GM12878 (cell line): ENCODE measurements around the gene VEGFB. TPM values are rescaled to one million over a fixed set of nuclear protein-coding genes. Genes with fewer than 3 reads are reported as not detected.
A peak's percentile ranks its signal among the peaks of the same experiment; 100 is the strongest.

Experiments used
- ATAC-seq: fragments of 200-7000 bp; cut with Tn5 transposase; 3 replicates; pipeline ENCODE4 v1.9.1; 2020; ENCODE audit warnings: mild to moderate bottlenecking, moderate library complexity
- BruUV-seq: library from RNA; stranded (reverse); fragments of 400-500 nt; replicated peaks from 2 replicates; lab custom pipeline; 2021; lab: Mats Ljungman, UMichigan
- CTCF ChIA-PET: fragments of 300-600 bp; sonication (Branson Sonifier 250); formaldehyde crosslinking; extraction: SDS; loops from one replicate; lab custom pipeline; 2021; ENCODE audit warnings: inconsistent platforms; lab: Yijun Ruan, JAX
- POLR2A ChIA-PET: fragments of 350-600 bp; formaldehyde crosslinking; extraction: SDS; loops from one replicate; lab custom pipeline; 2021; ENCODE audit warnings: inconsistent platforms; lab: Charles Lee
- RAD21 ChIA-PET: fragments of 300-600 bp; sonication (Branson Sonifier 250); formaldehyde crosslinking; loops from one replicate; lab custom pipeline; 2023; ENCODE audit warnings: antibody characterized with exemption; ENCODE audit not compliant: unreplicated experiment; lab: Charles Lee
- SMC1A ChIA-PET: fragments of 300-600 bp; sonication (Branson Sonifier 250); formaldehyde crosslinking; loops from one replicate; lab custom pipeline; 2023; ENCODE audit not compliant: unreplicated experiment, uncharacterized antibody; lab: Charles Lee
- DNase-seq: peaks from one replicate; pipeline ENCODE4 v3.0.0-alpha.2; 2011; ENCODE audit warnings: low read depth, low spot score
- FAIRE-seq: peaks from 3 replicates; lab custom pipeline; 2011; peaks lifted over from hg19 to GRCh38; lab: Jason Lieb, UNC
- H2AFZ ChIP-seq: 2 replicates; pipeline ENCODE4 v1.6.0; 2011; ENCODE audit warnings: low read depth, low read length, control low read depth; ENCODE audit not compliant: control insufficient read depth
- H3K27ac ChIP-seq: 2 replicates; pipeline ENCODE4 v1.5.1; 2011; ENCODE audit warnings: control low read depth; ENCODE audit not compliant: control insufficient read depth, insufficient read depth
- H3K27me3 ChIP-seq, 2 experiments: replicated peaks in 1 of 2; 2 replicates each; pipeline versions ENCODE4 v1.6.0 to v1.6.1; 2011; ENCODE audit warnings: low read length in 1 of 2; ENCODE audit not compliant: control insufficient read depth in 2 of 2, insufficient read depth in 2 of 2
- H3K36me3 ChIP-seq, 2 experiments: 2 replicates each; pipeline ENCODE4 v1.5.1; 2011; ENCODE audit warnings: low read length in 1 of 2; ENCODE audit not compliant: control insufficient read depth in 2 of 2, insufficient read depth in 2 of 2
- H3K4me1 ChIP-seq: 2 replicates; pipeline ENCODE4 v1.6.1; 2011; ENCODE audit warnings: mild to moderate bottlenecking, low read length, moderate library complexity, mixed read lengths; ENCODE audit not compliant: control insufficient read depth, insufficient read depth
- H3K4me2 ChIP-seq: 2 replicates; pipeline ENCODE4 v1.6.0; 2011; ENCODE audit warnings: control low read depth; ENCODE audit not compliant: control insufficient read depth, insufficient read depth
- H3K4me3 ChIP-seq: fragments of 200-600 bp; sonication (generic); 2 replicates; pipeline ENCODE4 v1.5.1; 2016
- H3K79me2 ChIP-seq: 2 replicates; pipeline ENCODE4 v1.6.0; 2011; ENCODE audit warnings: low read length; ENCODE audit not compliant: control insufficient read depth, insufficient read depth
- H3K9ac ChIP-seq: 2 replicates; pipeline ENCODE4 v1.8.0; 2011; ENCODE audit warnings: low read length, control low read depth, mixed read lengths; ENCODE audit not compliant: control insufficient read depth, insufficient read depth
- H3K9me3 ChIP-seq: replicated peaks from 3 replicates; pipeline ENCODE4 v1.5.1; 2011; ENCODE audit warnings: mild to moderate bottlenecking, low read length; ENCODE audit not compliant: control insufficient read depth, insufficient read depth
- H4K20me1 ChIP-seq: 2 replicates; pipeline ENCODE4 v1.6.0; 2011; ENCODE audit not compliant: control insufficient read depth, insufficient read depth
- CBX5 ChIP-seq: sonication (generic); IDR thresholded peaks from 2 replicates; pipeline ENCODE4 v1.6.1; 2016; ENCODE audit warnings: low read depth, moderate library complexity, mild to moderate bottlenecking, inconsistent platforms
- FOXK2 ChIP-seq: fragments of 450-650 bp; IDR thresholded peaks from 2 replicates; pipeline ENCODE4 v1.6.1; 2017; ENCODE audit warnings: mild to moderate bottlenecking, moderate library complexity
- HDAC6 ChIP-seq: fragments of 200-600 bp; sonication (generic); IDR thresholded peaks from one replicate; pipeline ENCODE4 v1.8.0; 2017; ENCODE audit warnings: antibody characterized with exemption; ENCODE audit not compliant: unreplicated experiment
- HDGF ChIP-seq: fragments of 450-650 bp; IDR thresholded peaks from 2 replicates; pipeline ENCODE4 v1.6.1; 2016; ENCODE audit warnings: antibody characterized with exemption
- POLR2AphosphoS2 ChIP-seq: IDR thresholded peaks from 2 replicates; pipeline ENCODE4 v1.6.1; 2011; ENCODE audit warnings: low read depth, mild to moderate bottlenecking, low read length, improper control_type of control experiment, moderate library complexity
- POLR2AphosphoS5 ChIP-seq: IDR thresholded peaks from 2 replicates; pipeline ENCODE4 v1.6.1; 2011; ENCODE audit warnings: mild to moderate bottlenecking, low read length, inconsistent platforms
- POU2F2 ChIP-seq: IDR thresholded peaks from 3 replicates; pipeline ENCODE4 v1.6.1; 2011; ENCODE audit warnings: low read depth, mild to moderate bottlenecking, low read length, borderline replicate concordance
- RAD21 ChIP-seq: IDR thresholded peaks from 2 replicates; pipeline ENCODE4 v1.6.1; 2011; ENCODE audit warnings: mild to moderate bottlenecking, low read depth, low read length, moderate library complexity; ENCODE audit not compliant: insufficient read depth
- TCF3 ChIP-seq: IDR thresholded peaks from 2 replicates; pipeline ENCODE4 v1.6.1; 2012; ENCODE audit warnings: low read depth, mild to moderate bottlenecking, low read length, borderline replicate concordance; ENCODE audit not compliant: insufficient read depth
- YBX1 ChIP-seq: fragments of 450-650 bp; IDR thresholded peaks from 2 replicates; pipeline ENCODE4 v1.6.1; 2016; ENCODE audit warnings: antibody characterized with exemption
- WGBS: methylation state at CpG from one replicate; pipeline ENCODE4 v1.1.6; 2016; ENCODE audit warnings: low lambda C conversion rate; ENCODE audit not compliant: insufficient replicate concordance, insufficient coverage; ENCODE audit errors: missing lambda C conversion rate; 5-methylcytosine and 5-hydroxymethylcytosine counted together
- in situ Hi-C: fragments of 300-500 bp; cut with MboI; formaldehyde crosslinking; loops from 9 replicates; pipeline ENCODE4 v1.14.3; 2018; ENCODE audit warnings: mixed read lengths
- intact Hi-C: fragments of 100-400 bp; cut with micrococcal nuclease; formaldehyde crosslinking; loops from one replicate; pipeline ENCODE4 v1.14.2; 2022; ENCODE audit not compliant: unreplicated experiment
- polyA plus RNA-seq, 11 experiments: library from polyadenylated mRNA; depleted of rRNA in 4 of 11; unstranded in 6 of 11; stranded (reverse) in 5 of 11; fragments of >200 nt; fragmentation: Nextera tagmentation in 4 of 11; fragmentation: Illumina TruSeq in 1 of 11; extraction: Ambion mirVana in 4 of 11; extraction: Trizol in 1 of 11; gene quantifications; 1 replicate in 1 of 11; 2 replicates in 10 of 11; pipeline versions ENCODE4 v1.2.1 to v1.2.3, GENCODE V29; 2011 to 2016; ENCODE audit warnings: inconsistent platforms in 2 of 11, missing spikeins in 2 of 11, low read depth in 1 of 11
- total RNA-seq, 4 experiments: library from RNA; depleted of rRNA in 3 of 4; stranded (reverse); fragments of >200 nt in 3 of 4; fragmentation: Illumina TruSeq in 1 of 4; extraction: Trizol in 1 of 4; gene quantifications; 2 replicates each; pipeline versions ENCODE4 v1.2.1 to v1.2.3, GENCODE V29; 2013 to 2021

The VEGFB gene
- total and polyA plus RNA-seq, 10 of the 15 experiments (the other 5 are each of a cell fraction or from before 2014, with no cell fraction given), result 7.0 to 75.8 (median 20.3) TPM

- peak overlapping the region; percentile 97 for H3K9ac ChIP-seq
- no peaks in the 10 kb centered on the region for H3K9me3 ChIP-seq
- 65% methylated on average over 23 of the region's 23 CpGs for WGBS
- intact Hi-C loops, result loop anchor here (2.0 kb wide), 1 partner anchor 17 kb away; the partner anchor contains the start of gene PLCB3
- BruUV-seq, result no TSS peak
- SMC1A ChIA-PET, result interaction anchor here (0.7 to 4.6 kb wide), 5 partner anchors 18 to 86 kb away, joined by 3 to 32 read pairs (median 3); partner anchors contain the start of genes FERMT3, NUDT22 and TRPT1
- H3K27ac ChIP-seq, result peak overlapping the region; percentile 81
- peak overlapping the region; percentile 88 for H3K4me3 ChIP-seq
- POLR2A ChIA-PET, result interaction anchor here (0.6 to 6.3 kb wide), 15 partner anchors 10 to 515 kb away, joined by 3 to 92 read pairs (median 5); partner anchors contain the start of genes BAD, CATSPERZ, ESRRA and FERMT3
- CTCF ChIA-PET, result interaction anchor here (0.8 to 5.7 kb wide), 9 partner anchors 8 to 63 kb away, joined by 3 to 147 read pairs (median 7); partner anchors contain the start of genes BAD, CATSPERZ, FERMT3 and GPR137
- no peak for TF ChIP-seq RAD21
- 0 out of 2 replicates have a peak, but pooled peaks have one; percentile 17 for TF ChIP-seq POLR2AphosphoS5
- TF ChIP-seq POU2F2, result no peak
- TF ChIP-seq TCF3, result no peak
- TF ChIP-seq POLR2AphosphoS2, result peak; percentile 18; the same call in 1 of the 2 replicates
- TF ChIP-seq HDAC6, result no peak
- no peak for TF ChIP-seq HDGF
- no peak for TF ChIP-seq FOXK2
- TF ChIP-seq YBX1, result no peak
- no peak for TF ChIP-seq CBX5
- FAIRE-seq, result no peak
- no peaks in the 10 kb centered on the region; a peak in 2 of 4 replicates for H3K36me3 ChIP-seq
- peak overlapping the region; percentile 100 for H3K4me2 ChIP-seq
- in situ Hi-C loops, result no loop called here
- RAD21 ChIA-PET, result interaction anchor here (0.8 to 4.3 kb wide), 7 partner anchors 16 to 64 kb away, joined by 3 to 56 read pairs (median 4); partner anchors contain the start of genes FERMT3, PPP1R14B, PRDX5 and TRMT112
- ATAC-seq, result no peak
- no peak for DNase-seq
- H3K79me2 ChIP-seq, result peaks cover 19% of the 10 kb centered on the region
- no peak overlapping the region for H2AFZ ChIP-seq
- H3K27me3 ChIP-seq, result no peaks in the 10 kb centered on the region
- peaks cover 12% of the 10 kb centered on the region for H3K4me1 ChIP-seq
- no peaks in the 10 kb centered on the region for H4K20me1 ChIP-seq
Measured at GRCh38 chr11:64268025-64268892, 33.9 kb downstream of the VEGFB start.
